ENCODE results near the gene PCDH15.

Gene PCDH15

GRCh38 chr10:54800741-54801421 lies at the start of gene PCDH15:
Gene PCDH15 (minus strand): TSS chr10:54801231. CDS start chr10:54664262, 136,969 bp downstream.
- DNase-seq (ENCODE audit: low read depth): no peak

GRCh38 chr10:54843932-54844331 lies 42.9 kb upstream of the PCDH15 start:
- DNase-seq (ENCODE audit: low read depth): no peak

DNA sequence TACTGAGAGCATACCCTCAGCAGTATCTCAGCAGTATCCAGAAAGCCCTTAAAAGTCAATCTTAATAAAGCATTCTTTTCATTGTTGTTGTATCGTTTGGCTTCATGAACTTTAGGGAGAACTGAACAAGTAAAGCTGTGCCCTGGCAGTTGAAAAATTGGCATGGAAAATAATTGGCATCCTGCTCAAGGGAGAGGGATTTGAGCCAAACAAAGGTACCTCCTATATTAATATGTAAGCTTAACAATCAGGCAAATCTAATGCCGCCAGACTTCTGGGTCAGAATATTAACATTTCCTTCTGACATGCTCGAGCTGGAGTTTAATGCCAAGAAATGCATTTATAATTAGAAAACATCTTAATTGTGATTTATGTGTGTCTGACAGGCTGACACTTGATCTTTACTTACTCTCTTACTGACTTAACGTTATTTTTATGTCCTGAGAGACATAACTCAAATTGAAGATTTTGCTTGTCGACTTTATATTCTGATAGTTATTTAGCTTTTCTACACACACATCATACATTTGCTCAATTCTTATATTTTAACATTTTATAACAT lies 42.1 kb upstream of the PCDH15 start:
- no peak for DNase-seq (ENCODE audit: low read depth)

DNA sequence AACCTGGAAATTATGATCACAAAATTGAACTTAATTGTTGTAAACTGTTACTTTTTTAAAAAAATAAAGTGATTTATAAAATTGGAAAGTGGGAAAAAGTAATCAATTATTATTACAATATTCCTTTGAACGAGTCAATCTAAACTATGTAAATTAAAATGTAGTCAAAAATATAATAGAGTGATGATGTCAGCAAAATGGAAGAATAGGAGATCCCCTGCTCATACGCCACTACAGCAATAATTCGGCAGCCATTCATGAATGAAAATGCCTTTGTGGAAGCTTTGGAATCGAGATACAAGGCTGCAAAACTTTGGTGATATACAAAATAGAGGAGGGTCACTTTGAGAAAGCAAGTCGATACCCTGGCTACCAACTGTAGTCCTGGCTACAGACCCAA lies 36.4 kb upstream of the PCDH15 start:
- DNase-seq (ENCODE audit: low read depth): no peak

DNA sequence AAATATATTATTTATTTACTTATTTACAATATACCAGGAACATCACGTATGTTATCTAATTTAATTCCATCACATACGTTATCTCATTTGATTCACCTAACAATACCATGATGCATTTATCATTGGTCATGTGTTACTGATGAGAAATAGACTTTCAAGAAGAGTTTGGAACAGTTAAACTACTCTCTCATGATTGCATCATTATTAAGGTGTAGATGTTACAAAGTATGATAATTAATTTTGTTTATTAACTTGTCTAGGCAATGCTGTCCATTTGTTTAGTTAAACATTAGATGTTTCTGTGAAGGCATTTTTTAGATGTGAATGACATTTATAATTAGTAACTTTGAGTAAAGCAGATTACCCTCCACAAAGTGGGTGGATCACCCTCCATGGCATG lies 32.0 kb upstream of the PCDH15 start:
- no peak for DNase-seq (ENCODE audit: low read depth)

DNA sequence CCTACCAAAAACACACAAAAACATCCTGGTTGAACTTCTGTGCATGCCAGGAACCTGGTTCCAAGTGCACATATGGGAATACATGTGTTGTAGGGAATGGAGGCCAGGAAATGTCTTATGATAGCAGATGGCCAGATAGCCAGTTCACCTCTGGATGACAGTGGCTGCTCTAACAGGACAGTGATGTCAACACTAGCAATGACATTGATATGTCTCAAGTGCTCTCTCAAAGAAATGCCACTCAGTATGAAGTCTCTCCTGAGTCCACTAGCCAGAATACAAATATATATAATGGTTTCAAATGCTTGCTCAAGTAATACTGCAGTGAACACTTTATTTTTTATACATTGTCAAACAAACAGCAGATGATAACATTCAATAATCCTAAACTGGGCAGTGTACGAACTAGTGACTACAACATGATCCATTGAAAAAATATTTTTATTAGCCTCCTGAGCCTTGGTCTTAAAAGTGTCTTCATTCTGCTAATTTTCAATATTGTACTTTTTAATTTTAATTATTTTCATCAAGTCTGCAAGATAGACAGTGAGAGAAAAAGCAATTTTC lies 26.0 kb upstream of the PCDH15 start:
- no peak for DNase-seq (ENCODE audit: low read depth)

DNA sequence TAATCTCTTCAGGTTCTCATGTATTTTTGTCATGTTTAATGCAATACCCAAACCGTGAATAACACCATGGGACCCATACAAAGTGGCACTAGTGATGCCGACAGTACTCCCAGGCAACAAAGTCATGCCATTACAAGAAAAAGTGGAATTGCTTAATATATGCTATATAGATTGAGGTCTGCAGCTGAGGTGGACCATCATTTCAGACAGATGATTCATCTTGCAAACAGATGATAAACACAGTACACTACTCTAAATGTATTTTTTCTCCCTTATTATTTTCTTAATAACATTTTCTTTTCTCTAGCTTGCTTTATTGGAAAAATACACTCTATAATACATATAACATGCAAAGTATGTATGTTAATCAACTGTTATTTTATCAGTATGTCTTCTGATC lies 14.6 kb upstream of the PCDH15 start:
- no peak for DNase-seq (ENCODE audit: low read depth)

DNA sequence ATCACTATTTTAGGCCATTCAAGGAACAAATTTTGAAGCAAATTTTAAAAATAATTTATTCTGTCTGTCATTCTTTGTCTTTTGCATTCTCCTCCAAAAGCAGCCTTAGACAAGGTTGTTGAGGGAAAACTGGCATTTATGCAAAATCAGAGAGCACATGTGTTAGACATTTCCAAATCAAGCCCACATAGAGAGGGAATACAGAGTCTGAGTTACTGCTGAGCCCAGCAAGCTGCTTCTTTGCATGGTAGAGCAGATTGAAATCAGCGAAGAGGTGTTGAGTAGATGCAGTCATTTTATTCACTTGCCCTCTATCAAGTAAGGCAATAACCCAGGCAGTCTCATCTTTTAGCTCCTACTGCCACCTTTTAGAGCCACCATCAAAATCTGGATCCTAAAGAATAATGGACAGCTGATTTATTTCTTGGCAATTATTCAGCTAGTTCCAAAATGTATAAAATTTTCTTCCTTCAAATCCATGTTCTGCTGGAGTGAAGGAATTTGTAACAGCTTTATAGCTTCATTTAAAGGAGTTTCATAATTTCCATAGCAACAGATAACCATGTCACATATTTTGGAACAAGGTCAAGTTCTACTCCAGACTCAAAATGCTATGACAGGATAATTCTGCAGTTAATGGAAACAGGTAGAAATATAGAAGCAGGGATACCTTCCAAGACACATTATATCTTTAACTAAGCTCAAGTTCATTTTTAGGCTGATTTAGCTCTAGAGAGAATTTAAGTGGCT lies 7.3 kb upstream of the PCDH15 start:
- DNase-seq (ENCODE audit: low read depth): no peak

DNA sequence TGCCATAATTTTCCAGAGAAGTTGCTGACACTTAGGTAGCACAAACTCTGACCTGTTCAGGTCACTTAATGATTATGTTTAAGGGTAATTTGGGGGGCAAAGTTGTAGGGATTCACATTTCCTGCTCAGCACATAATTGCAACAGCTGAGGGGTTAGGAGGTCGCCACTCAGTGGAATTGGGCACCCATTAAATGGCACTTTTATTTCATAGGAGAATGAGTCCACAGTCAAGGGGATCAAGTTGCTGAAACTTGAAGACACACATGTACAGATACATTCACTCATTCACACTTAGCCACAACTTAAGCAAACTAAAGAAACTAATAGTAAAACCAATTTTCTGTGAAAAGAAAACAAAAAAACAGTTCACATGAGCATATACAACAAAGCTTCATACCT lies 1.5 kb downstream of the PCDH15 start:
- no peak for DNase-seq (ENCODE audit: low read depth)

DNA sequence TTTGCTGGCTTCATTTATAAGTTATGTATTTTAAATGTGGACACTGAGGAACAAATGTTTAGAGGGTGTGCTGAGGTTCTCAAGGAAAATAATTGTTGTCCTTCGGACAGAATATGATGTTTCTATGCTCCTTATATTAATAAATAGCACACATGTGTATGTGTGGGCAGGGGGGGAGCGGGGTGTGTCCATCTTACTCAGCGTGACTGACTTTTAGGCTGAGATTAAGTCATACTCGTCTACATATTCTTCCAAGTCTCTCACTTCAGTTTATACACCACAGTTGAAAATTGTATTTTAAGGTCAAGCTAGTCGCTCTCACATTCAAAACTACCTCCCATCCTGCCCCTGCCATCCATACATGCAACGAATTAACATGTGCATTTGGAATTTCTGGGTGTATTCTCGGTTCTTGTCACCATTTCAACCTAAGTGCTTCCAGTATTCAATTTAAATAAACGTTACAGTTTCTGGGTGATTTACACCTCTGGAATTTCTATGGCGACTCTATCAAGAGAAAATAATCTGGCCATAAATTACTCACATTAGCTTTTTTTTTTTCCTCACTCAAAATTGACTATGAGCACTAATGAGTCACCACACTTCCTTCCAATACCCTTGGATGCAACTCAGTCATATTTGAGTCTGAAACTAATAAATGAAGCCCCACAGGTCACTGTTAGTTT lies 3.3 kb downstream of the PCDH15 start:
- no peak for DNase-seq (ENCODE audit: low read depth)

GRCh38 chr10:54796881-54797280 lies 4.2 kb downstream of the PCDH15 start:
- no peak for DNase-seq (ENCODE audit: low read depth)

GRCh38 chr10:54776622-54777021 lies 24.4 kb downstream of the PCDH15 start:
- DNase-seq (ENCODE audit: low read depth): no peak

DNA sequence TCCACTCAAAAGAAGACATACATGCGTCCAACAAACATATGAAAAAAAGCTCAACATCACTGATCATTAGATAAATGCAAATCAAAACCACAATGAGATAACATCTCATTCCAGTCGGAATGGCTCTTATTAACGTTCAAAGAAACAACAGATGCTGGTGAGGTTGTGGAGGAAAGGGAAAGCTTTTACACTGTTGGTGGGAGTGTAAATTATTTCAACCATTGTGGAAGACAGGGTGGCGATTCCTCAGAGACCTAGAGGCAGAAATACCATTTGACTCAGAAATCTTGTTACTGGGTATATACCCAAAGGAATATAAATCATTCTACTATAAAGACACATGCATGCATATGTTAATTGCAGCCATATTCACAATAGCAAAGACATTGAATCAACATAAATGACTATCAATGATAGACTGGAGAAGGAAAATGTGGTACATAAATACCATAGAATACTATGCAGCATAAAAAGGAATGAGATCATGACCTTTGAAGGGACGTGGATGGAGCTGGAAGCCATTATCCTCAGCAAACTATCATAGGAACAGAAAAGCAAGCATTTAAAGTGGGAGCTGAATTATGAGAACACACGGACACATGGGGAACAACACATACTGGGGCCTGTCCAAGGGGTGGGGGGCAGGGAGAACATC lies 28.4 kb downstream of the PCDH15 start:
- DNase-seq (ENCODE audit: low read depth): no peak

DNA sequence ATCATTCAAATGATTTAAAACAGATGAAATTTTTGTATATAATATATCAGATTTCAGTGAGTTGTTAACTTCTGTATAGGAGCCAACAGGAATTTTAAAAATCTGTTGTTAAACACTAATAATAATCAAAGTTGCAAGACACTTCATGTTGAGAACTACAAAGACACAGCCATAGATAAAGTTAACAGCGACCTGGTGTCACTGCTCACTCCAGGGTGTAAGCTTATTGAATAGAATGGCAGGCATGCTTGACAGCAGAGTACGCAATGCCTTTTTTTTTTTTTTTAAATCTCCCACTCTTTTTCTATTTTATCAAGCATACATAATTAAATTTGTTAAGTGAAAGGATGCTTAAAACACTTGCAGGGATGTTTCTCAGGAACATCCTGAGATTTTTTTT lies 32.0 kb downstream of the PCDH15 start:
- no peak for DNase-seq (ENCODE audit: low read depth)

- no peak for DNase-seq (ENCODE audit: low read depth)
Observed at GRCh38 chr10:54758791-54759190, 42.2 kb downstream of the PCDH15 start.

DNA sequence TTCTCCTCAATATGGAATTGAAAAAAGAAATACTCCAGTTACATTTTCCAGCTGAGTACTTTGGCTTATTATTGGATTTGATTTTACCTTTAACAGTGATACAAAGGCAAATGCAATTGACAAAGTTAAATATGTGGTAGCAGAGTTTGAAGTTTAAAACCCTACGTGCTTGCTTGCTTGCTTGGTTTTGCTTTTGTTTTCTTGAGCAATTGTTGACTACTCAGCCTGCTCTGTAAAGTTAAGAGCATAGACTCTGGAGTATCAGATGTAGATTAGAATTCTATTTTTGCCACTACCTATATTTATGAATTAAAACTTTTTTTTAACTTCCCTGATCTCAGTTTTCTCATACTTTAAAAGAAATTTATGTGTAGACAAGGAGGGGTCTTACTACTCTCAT lies 51.4 kb downstream of the PCDH15 start:
- no peak for DNase-seq (ENCODE audit: low read depth)

- no peak for DNase-seq (ENCODE audit: low read depth)
Observed at GRCh38 chr10:54745436-54745835, 55.6 kb downstream of the PCDH15 start.

GRCh38 chr10:54742416-54742815 lies 58.6 kb downstream of the PCDH15 start:
- no peak for DNase-seq (ENCODE audit: low read depth)

DNA sequence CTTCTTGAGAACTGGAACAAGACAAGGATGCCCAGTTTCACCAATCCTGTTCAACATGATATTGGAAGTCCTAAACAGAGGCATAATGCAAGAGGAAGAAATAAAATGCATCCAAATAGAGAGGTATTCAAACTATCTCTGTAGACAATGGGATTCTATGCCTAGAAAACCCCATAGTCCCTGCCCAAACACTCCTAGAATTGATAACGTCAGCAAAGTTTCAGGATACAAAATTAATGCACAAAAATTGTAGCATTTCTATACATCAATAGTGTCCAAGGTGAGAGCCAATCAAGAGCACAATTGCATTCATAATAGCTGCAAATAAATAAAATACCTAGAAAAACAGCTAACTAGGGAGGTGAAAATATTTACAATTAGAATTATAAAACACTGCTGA lies 72.5 kb downstream of the PCDH15 start:
- DNase-seq (ENCODE audit: low read depth): no peak

DNA sequence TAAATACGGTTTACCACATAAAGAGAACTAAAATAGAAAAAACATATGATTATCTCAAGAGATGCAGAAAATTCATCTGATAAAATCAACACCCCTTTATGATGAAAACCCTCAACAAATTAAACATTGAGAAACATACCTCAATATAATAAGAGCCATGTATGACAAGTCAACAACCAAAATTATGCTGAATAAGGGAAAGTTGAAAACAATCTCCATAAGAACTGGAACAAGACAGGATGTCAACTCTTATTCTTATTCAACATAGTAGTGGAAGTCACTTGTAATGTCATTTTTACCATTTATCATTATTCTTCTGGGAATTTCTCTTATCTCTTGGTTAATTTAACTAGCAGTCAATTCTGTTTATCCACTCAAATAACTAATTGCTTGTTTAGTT lies 79.0 kb downstream of the PCDH15 start:
- no peak for DNase-seq (ENCODE audit: low read depth)

- DNase-seq (ENCODE audit: low read depth): no peak
Observed at GRCh38 chr10:54710918-54711317, 90.1 kb downstream of the PCDH15 start.

DNA sequence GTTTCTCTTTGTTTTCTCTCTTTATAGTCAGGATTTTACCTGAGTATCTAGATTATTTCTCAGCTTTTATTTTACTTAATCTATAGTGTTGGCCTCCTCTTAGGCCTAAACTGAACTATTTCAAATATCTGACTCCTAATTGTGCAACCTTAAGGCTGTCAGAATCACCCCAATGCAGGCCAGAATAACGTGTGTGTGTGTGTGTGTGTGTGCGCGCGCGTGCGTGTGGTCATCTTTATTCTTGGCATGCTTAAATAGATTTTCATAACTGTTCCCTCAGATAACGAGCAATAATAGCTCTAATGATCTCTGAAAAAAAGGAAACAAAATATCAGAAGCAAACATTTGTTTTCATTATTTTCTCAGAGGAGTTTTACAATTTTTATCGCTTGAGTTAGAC lies 92.4 kb downstream of the PCDH15 start:
- no peak for DNase-seq (ENCODE audit: low read depth)
